HepG2 (cell line): ENCODE measurements around the gene ITCH. TPM values are rescaled to one million over a fixed set of nuclear protein-coding genes. Genes with fewer than 3 reads are reported as not detected.

Experiments
- CSRNP2 ChIP-seq: sonication (generic); formaldehyde crosslinking; conservative IDR thresholded peaks from 2 replicates; pipeline ENCODE4 v1.8.0; 2022; ENCODE audit warnings: low read depth, missing genetic modification reagents
- KIAA2018 ChIP-seq: sonication (generic); formaldehyde crosslinking; IDR thresholded peaks from 2 replicates; pipeline ENCODE4 v1.5.0; 2020; ENCODE audit warnings: mild to moderate bottlenecking, missing genetic modification reagents, borderline replicate concordance
- KLF16 ChIP-seq, 2 experiments: sonication (generic) in 1 of 2; formaldehyde crosslinking in 1 of 2; IDR thresholded peaks; 2 replicates each; pipeline versions ENCODE4 v1.6.1 to v1.8.0; 2016 to 2023; ENCODE audit warnings: missing genetic modification reagents in 2 of 2, missing compliant biosample characterization in 1 of 2
- MATR3 ChIP-seq: sonication (generic); formaldehyde crosslinking; IDR thresholded peaks from 2 replicates; pipeline ENCODE4 v1.4.0; 2020; ENCODE audit warnings: missing genetic modification reagents
- MAZ ChIP-seq, 2 experiments: sonication (generic) in 1 of 2; formaldehyde crosslinking in 1 of 2; IDR thresholded peaks; 2 replicates each; pipeline versions ENCODE4 v1.5.0 to v1.6.1; 2012 to 2020; ENCODE audit warnings: low read depth in 2 of 2, mild to moderate bottlenecking in 2 of 2, borderline replicate concordance in 1 of 2, improper control_type of control experiment in 1 of 2, low read length in 1 of 2, missing genetic modification reagents in 1 of 2, moderate library complexity in 1 of 2
- MEF2D ChIP-seq: sonication (generic); formaldehyde crosslinking; IDR thresholded peaks from 2 replicates; pipeline ENCODE4 v1.5.1; 2020; ENCODE audit warnings: mild to moderate bottlenecking, missing genetic modification reagents
- RERE ChIP-seq: IDR thresholded peaks from 2 replicates; pipeline ENCODE4 v1.6.1; 2016; ENCODE audit warnings: low read depth, missing genetic modification reagents, missing compliant biosample characterization
- ZC3H4 ChIP-seq: sonication (generic); formaldehyde crosslinking; IDR thresholded peaks from 2 replicates; pipeline ENCODE4 v1.4.0; 2020; ENCODE audit warnings: missing genetic modification reagents, borderline replicate concordance
- ZNF878 ChIP-seq: sonication (generic); formaldehyde crosslinking; IDR thresholded peaks from 2 replicates; pipeline ENCODE4 v1.8.1; 2023; ENCODE audit warnings: mild to moderate bottlenecking, missing genetic modification reagents, moderate library complexity
- polyA plus RNA-seq, 8 experiments: library from polyadenylated mRNA; depleted of rRNA in 3 of 8; stranded (reverse) in 7 of 8; unstranded in 1 of 8; fragments of >200 nt; fragmentation: Illumina TruSeq in 4 of 8; extraction: Trizol in 4 of 8; gene quantifications; 2 replicates each; pipeline versions ENCODE4 v1.2.1 to v1.2.3, GENCODE V29; 2011 to 2016; ENCODE audit warnings: low read depth in 4 of 8, missing spikeins in 1 of 8, mixed read lengths in 1 of 8; ENCODE audit not compliant: insufficient read depth in 1 of 8
- total RNA-seq, 5 experiments: library from RNA; depleted of rRNA; stranded (reverse); fragments of >200 nt; fragmentation: Illumina TruSeq; extraction: Trizol; gene quantifications; 2 replicates each; pipeline ENCODE4 v1.2.3, GENCODE V29; 2016; ENCODE audit warnings: low read depth in 1 of 5

Gene ITCH
- total and polyA plus RNA-seq, 2 of the 13 experiments (the other 11 are each of a cell fraction or from before 2014, with no cell fraction given) = 20.5 to 112 TPM

- no peak for TF ChIP-seq CSRNP2 (CRISPR knock-in tag)
- TF ChIP-seq RERE (CRISPR knock-in tag) = 0 out of 2 replicates have a peak, but pooled peaks have one; percentile 26
- TF ChIP-seq KLF16 (CRISPR knock-in tag; IDR thresholded peaks at IDR 0.05) = peak in 1 of 2 experiments; percentile 99; a peak in 2 of 4 replicates
- peak; percentile 93 for TF ChIP-seq MEF2D (CRISPR knock-in tag)
- TF ChIP-seq MATR3 (CRISPR knock-in tag) = 0 out of 2 replicates have a peak, but pooled peaks have one; percentile 39
- peak; percentile 21; the same call in 1 of the 2 replicates for TF ChIP-seq ZNF878 (CRISPR knock-in tag)
- peak; percentile 71 for TF ChIP-seq MAZ (IDR thresholded peaks at IDR 0.05; ENCODE audit: borderline replicate concordance, low read depth, low read length)
- peak; percentile 94 for TF ChIP-seq MAZ (CRISPR knock-in tag; IDR thresholded peaks at IDR 0.05; ENCODE audit: low read depth)
- peak; percentile 74; the same call in 1 of the 2 replicates for TF ChIP-seq KIAA2018 (CRISPR knock-in tag)
- TF ChIP-seq ZC3H4 = peak; percentile 82
These were observed 153.4 kb downstream of the ITCH start, which contains the start of gene DYNLRB1 (continued) for GRCh38 chr20:34516247-34517113.
